GM19351 (cell line): Measurements from ENCODE around the gene TMIGD3.

Experiments
- ATAC-seq: cut with Tn5 transposase; IDR thresholded peaks from one replicate; pipeline ENCODE4 v1.9.1; 2021; ENCODE audit warnings: mild to moderate bottlenecking, moderate library complexity; ENCODE audit not compliant: unreplicated experiment

Gene TMIGD3

DNA sequence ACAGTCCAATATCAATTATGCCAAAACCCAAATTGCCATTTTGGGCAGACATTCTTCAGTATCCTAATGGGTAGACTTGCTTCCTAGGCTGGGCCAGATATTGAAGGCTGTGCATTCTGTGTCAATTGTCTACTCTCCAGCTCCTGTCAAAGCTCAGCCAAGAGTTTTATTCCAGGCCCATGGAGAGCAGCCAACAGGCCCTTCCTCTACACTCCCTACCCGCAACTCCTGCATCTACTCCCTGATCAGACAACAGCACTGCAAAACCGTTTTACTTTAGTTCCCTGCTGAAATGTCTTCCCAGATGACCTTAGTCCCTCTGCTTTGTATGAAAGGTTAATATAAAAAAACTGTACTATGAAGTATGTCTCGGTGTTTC is 6.6 kb upstream of the TMIGD3 start:
- no peak for ATAC-seq

- peak; percentile 55 for ATAC-seq
These were observed 4.2 kb upstream of the TMIGD3 start for GRCh38 chr1:111507411-111508201.

DNA sequence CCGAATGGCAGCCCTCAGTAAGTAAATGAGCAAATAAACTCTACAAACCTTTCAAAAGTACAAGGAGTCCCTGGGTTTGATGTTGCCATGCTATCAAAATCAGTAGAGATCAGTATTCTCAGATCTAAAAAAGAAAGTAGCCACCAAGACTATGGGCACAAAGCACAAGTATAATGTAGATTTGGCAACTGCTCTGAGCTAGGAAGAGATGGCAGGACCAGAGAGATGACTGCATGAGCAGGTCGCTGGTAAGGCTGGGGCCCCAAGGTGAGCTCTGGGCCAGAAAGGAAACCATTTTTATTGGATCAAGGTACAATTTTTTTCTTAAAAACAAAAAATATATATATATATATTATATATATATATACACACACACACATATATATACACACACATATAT is 3.1 kb upstream of the TMIGD3 start:
- ATAC-seq = no peak

- ATAC-seq = peak; percentile 68
These were observed 2.2 kb upstream of the TMIGD3 start for GRCh38 chr1:111505641-111506119.

DNA sequence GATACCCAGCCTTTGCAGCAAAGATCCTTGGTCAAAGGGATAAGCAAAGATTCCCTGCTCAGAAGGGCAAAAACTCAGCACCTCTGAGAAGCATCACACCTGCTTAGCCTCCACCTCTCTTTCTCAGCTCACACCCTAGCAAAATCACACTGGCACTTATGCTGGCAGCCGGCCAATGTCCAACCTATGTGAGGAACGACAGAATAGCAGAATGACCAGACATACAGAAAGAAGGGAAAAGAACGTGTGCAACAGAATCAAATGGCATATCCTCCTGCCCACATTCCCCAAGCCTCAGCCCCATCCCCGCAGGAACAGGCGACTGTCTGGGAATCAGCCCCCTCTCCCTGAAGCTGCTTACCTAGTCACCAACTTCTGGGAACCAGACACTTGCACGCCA is 664 bp upstream of the TMIGD3 start:
- no peak for ATAC-seq

DNA sequence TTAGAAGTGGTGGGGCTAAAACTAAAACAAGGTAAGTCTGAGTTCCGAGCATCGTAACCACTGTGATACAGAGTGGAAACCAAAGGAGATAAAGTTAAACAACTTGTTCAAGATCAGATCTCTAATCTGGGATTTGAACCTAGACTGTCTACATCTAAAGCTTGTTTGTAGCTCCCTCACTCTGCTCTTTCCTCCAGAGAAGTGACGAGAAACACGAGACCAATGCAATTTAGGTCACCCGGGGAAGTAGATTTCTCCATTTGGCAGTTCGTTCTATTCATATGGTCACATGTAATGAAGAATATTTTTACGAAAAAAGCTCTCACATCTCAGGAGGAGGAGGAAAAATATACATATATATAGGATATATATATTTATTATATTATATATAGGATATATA is 1.8 kb downstream of the TMIGD3 start:
- no peak for ATAC-seq

- ATAC-seq = no peak
These were observed 4.2 kb downstream of the TMIGD3 start for GRCh38 chr1:111499026-111499785.

DNA sequence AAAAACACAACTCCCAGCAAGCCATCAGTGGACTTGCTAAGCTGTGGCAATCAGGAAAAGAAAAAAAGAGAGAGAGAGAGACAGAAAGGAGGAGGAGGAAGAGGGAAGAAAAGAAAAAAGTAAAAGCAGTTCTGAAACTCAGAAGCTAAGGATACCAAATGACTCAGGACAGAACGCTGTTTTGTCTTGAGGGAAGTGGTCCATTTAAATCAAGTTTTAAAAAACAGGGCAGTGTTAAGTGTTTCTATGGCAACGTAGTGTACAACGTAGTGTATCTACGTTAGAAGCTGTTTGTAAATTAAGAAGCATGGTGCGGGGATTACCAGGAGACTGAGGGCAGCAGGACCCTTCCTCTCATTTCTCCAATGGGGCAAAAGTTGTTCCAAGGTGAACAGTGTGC is 5.8 kb downstream of the TMIGD3 start:
- no peak for ATAC-seq

GRCh38 chr1:111496398-111496797 is 7.0 kb downstream of the TMIGD3 start:
- no peak for ATAC-seq

DNA sequence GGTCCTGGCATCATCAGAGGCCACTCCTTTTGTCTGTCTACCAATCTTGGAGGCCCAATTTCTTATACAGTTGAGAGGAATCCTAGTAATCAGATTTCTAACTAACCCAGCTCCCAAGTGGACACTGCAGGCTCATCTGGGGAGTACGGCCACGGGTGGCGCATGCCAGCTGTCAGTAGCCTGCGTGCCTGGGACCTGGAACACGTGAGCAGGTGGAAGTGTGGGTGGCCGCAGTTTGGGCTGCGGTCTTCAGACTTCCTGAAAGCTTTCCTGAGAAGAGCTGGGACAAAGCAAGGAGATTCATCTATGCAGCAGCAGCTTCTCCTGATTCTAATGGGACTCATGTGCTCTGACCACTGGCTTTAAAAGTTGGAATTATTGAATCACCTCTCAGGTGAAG is 12.4 kb downstream of the TMIGD3 start:
- ATAC-seq = no peak

DNA sequence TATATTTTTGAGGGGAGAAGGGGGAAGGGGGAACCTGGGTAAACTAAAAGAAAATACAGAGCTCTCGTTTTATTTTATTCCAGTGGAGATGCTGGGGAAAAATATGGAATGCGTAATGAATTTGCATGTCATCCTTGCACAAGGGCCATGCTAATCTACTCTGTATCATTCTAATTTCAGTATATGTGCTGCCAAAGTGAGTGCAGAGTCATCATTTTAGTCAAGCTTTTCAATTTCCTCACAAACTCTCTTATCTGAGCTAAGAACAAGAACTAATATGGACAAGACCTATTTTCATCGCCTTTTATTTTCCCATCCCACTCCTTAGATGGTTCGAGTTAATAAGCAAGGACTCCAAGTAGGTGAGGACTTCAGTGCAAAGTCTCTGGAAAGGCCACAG is 13.2 kb downstream of the TMIGD3 start:
- no peak for ATAC-seq

DNA sequence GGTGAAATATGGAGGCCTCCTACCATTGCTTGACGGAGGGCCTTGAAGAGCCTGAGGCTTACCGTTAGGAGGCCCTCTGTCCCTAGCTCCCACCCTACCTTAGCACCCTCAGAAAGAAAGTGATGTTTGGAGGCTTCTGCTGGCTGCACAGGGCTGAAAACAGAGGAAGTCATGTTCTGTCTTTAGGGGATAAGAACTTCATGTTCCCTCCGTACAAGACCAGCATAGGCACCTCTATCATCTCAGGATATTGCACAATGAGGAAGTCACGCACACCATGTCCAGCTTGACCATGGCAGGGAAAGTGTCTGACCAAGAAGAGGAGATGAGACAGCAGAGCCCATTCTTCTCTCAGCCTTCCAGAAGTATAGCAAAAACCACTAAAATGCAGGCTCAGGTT is 13.8 kb downstream of the TMIGD3 start:
- ATAC-seq = no peak

DNA sequence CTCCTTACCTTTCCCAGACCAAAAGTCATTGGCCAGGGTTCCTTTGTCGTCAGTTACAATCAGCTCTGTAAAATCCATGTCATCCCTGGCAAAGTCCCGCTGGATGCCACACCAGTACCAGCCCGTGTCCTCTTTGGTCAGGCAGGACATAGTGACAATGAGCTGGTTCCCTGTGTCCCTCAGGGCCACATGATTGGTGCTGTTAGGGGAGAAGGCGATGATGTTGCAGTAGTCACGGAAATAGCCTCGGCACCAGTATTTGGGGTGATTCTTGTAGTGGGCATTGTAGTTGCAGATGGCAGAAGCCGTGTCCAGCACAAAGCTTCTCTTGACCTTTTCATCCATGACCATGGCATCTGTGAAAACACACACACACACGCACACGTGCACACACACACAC is 14.8 kb downstream of the TMIGD3 start:
- ATAC-seq = no peak

GRCh38 chr1:111487133-111487532 is 16.3 kb downstream of the TMIGD3 start:
- no peak for ATAC-seq

DNA sequence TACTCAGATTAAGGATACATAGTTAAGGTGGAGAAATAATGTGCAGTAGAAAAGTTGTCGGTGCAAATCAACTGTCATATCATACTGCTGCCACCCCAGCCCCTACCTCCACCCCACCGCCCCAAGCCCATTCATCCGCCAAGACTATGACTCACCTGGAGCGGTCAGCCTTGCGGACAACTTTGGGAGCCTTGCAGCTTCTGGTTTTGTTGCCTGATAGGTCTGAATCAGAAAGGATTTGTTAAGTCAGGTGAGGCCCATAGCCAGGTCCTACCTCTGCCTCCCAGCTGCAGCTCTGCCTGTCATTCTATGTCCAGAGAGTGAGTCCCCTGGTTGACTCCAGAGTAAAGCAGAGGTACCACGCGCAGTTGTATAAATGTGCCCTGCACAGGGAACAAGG is 17.0 kb downstream of the TMIGD3 start:
- no peak for ATAC-seq

GRCh38 chr1:111484391-111485026 is 18.9 kb downstream of the TMIGD3 start:
- ATAC-seq = no peak

DNA sequence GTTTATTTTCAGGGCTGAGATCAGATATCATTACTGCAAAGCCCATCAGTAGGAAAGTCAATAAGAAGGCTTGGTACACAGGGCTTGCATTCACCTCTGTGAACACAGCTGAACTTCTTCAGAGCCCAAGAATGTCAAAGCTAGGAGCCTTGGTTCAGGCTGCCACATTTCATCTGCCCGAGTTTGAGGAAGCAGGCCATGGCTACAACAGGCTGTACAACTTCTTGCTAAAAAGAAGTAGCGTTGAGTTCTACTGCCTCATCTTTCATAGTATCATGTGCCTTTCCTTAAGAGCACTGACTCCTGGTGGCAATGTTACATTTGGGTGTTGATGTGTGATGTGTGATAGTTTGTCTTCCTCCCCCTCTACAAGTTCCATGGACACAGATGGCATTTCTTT is 19.6 kb downstream of the TMIGD3 start:
- no peak for ATAC-seq

DNA sequence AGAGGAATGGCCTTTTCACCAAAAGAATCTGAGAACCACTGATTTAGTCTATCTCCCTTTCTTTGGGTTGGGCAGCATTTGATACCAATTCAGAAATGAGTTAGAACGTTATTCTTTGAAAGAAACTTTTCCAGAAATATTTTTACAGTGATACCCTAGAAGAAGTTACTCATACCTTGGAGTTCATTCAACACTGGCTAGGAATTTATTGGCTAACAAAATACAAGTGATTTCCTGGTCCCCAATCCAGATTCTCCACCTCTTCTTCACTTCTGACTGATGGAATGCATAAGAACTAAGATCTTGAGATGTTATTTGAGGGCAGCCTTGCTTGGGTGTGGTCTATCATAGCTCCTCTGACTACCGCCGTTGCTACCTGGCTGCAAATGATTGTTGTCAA is 20.3 kb downstream of the TMIGD3 start:
- ATAC-seq = no peak

GRCh38 chr1:111481387-111482221 is 21.8 kb downstream of the TMIGD3 start:
- no peak for ATAC-seq

DNA sequence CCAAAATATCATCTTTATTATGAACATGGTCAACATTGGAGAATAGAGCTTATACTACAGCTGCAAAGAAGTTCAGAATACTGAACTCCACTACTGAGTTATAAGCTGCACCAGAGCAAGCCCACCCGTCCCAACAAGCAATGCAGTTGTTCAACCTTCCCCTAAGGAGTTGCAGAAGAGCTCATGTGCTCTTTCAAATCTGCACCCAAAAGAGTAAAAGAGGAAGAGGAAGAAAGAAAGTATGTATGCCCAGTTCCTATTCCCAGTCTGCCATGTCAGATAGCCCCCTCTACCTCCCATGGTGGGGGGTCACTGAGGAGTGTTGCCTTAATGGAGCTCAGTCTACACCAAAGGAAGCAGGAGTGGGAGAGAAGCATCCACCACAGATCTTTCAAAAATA is 22.8 kb downstream of the TMIGD3 start:
- no peak for ATAC-seq

GRCh38 chr1:111476761-111477309 is 26.6 kb downstream of the TMIGD3 start:
- peak; percentile 76 for ATAC-seq
